Mucosa of gallbladder (tissue), 1 donor: ENCODE data around the gene PANK3. TPM values are rescaled to one million over a fixed set of nuclear protein-coding genes. Genes with fewer than 3 reads are reported as not detected.
"Not testable (repeated sequence)": the region's sequence is repeated elsewhere in the genome, so short reads cannot be mapped to it uniquely, and the experiment has no call there.

Experiments used
- DNase-seq: peaks from one replicate; pipeline ENCODE4 v3.0.0-alpha.2; 2020; ENCODE audit warnings: low spot score
- total RNA-seq: library from RNA; stranded (reverse); gene quantifications from one replicate; pipeline ENCODE4 v1.2.1, GENCODE V29; 2021
- donor health status: DM: no; HTN: no; CAD: no.

PANK3 gene
- total RNA-seq, 1 donor from 2014 or later: 56.7 TPM

- DNase-seq: no peak
These were observed 12.8 kb upstream of the PANK3 start for GRCh38 chr5:168592014-168592368.

- DNase-seq: no peak
These were observed 12.3 kb upstream of the PANK3 start for GRCh38 chr5:168591302-168592013.

- no peak for DNase-seq
These were observed 11.5 kb upstream of the PANK3 start for GRCh38 chr5:168590666-168591065.

- no peak for DNase-seq
These were observed 8.8 kb upstream of the PANK3 start for GRCh38 chr5:168587987-168588386.

GRCh38 chr5:168585119-168585856, 6.1 kb upstream of the PANK3 start:
- no peak for DNase-seq

- no peak for DNase-seq
These were observed 4.7 kb upstream of the PANK3 start for GRCh38 chr5:168583742-168584482.

- DNase-seq: not testable (repeated sequence)
These were observed 1.8 kb upstream of the PANK3 start for GRCh38 chr5:168580814-168581469.

- no peak for DNase-seq
These were observed 1.0 kb upstream of the PANK3 start for GRCh38 chr5:168580227-168580508.

- DNase-seq: peak; percentile 99
These were observed 489 bp upstream of the PANK3 start for GRCh38 chr5:168579488-168580226.

GRCh38 chr5:168578006-168578405, 1.2 kb downstream of the PANK3 start:
- no peak for DNase-seq

- no peak for DNase-seq
These were observed 3.5 kb downstream of the PANK3 start for GRCh38 chr5:168575391-168576372.

- not testable (repeated sequence) for DNase-seq
These were observed 5.0 kb downstream of the PANK3 start for GRCh38 chr5:168574156-168574555.

GRCh38 chr5:168573663-168574062, 5.5 kb downstream of the PANK3 start:
- DNase-seq: not testable (repeated sequence)

GRCh38 chr5:168570490-168571328, 8.5 kb downstream of the PANK3 start:
- no peak for DNase-seq

- DNase-seq: no peak
These were observed 10.4 kb downstream of the PANK3 start for GRCh38 chr5:168568738-168569137.

GRCh38 chr5:168563959-168564358, 15.2 kb downstream of the PANK3 start:
- DNase-seq: no peak

GRCh38 chr5:168562279-168562678, 16.9 kb downstream of the PANK3 start:
- no peak for DNase-seq

GRCh38 chr5:168557389-168557788, 21.8 kb downstream of the PANK3 start:
- DNase-seq: no peak

- no peak for DNase-seq
These were observed 25.6 kb downstream of the PANK3 start for GRCh38 chr5:168553377-168554130.
